ENCODE measurements around the gene PKN2. TPM values are rescaled to one million over a fixed set of nuclear protein-coding genes. Genes with fewer than 3 reads are reported as not detected.

The PKN2 gene
- total RNA-seq, 1 donor from 2014 or later, result 30.7 TPM

GRCh38 chr1:88680471-88680870, 3.6 kb upstream of the PKN2 start:
- Histone ChIP-seq H3K36me3 (ENCODE audit: control insufficient read depth, insufficient read depth, low read length) (no peaks in the 10 kb centered on the region), H3K27me3 (ENCODE audit: control insufficient read depth, insufficient read depth, low read length) (no peaks in the 10 kb centered on the region), H3K4me3 (ENCODE audit: low read depth, low read length) (no peak overlapping the region)
- no peak for DNase-seq (ENCODE audit: low read depth)
- no peak for TF ChIP-seq CTCF (IDR thresholded peaks at IDR 0.05; ENCODE audit: insufficient read depth, low read length, poor library complexity, severe bottlenecking)

- TF ChIP-seq CTCF (IDR thresholded peaks at IDR 0.05; ENCODE audit: insufficient read depth, low read length, poor library complexity, severe bottlenecking), result no peak
- H3K27me3 ChIP-seq (ENCODE audit: control insufficient read depth, insufficient read depth, low read length), result no peaks in the 10 kb centered on the region
- H3K36me3 ChIP-seq (ENCODE audit: control insufficient read depth, insufficient read depth, low read length), result no peaks in the 10 kb centered on the region
- H3K4me3 ChIP-seq (ENCODE audit: low read depth, low read length), result no peak overlapping the region
- DNase-seq (ENCODE audit: low read depth), result no peak
Measured at GRCh38 chr1:88680911-88681622, 3.0 kb upstream of the PKN2 start.

GRCh38 chr1:88684482-88685258, 597 bp downstream of the PKN2 start:
- DNase-seq (ENCODE audit: low read depth), result no peak
- TF ChIP-seq CTCF (IDR thresholded peaks at IDR 0.05; ENCODE audit: insufficient read depth, low read length, poor library complexity, severe bottlenecking), result no peak
- Histone ChIP-seq H3K27me3 (ENCODE audit: control insufficient read depth, insufficient read depth, low read length) (no peaks in the 10 kb centered on the region), H3K36me3 (ENCODE audit: control insufficient read depth, insufficient read depth, low read length) (no peaks in the 10 kb centered on the region), H3K4me3 (ENCODE audit: low read depth, low read length) (peak overlapping the region; percentile 94)

DNA sequence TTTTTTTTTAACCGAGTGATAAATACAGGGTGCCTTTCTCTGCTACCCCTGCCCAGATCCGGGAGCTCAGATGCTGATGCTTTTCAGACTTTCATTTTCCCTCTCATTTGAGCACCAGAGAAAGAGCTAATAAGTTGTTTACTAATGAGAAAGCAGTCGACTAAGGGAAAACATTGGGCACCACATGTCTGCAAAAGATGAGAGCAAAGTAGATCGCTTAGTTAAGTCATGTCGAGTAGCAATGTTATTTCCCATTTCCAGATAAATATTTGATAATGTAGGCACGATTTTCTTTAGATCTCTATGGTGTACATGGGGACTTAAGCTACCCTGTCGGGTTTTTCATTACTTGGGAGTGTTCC, 1.2 kb downstream of the PKN2 start:
- no peaks in the 10 kb centered on the region for H3K27me3 ChIP-seq (ENCODE audit: control insufficient read depth, insufficient read depth, low read length)
- H3K36me3 ChIP-seq (ENCODE audit: control insufficient read depth, insufficient read depth, low read length), result no peaks in the 10 kb centered on the region
- no peak for DNase-seq (ENCODE audit: low read depth)
- peak overlapping the region; percentile 94 for H3K4me3 ChIP-seq (ENCODE audit: low read depth, low read length)
- TF ChIP-seq CTCF (IDR thresholded peaks at IDR 0.05; ENCODE audit: insufficient read depth, low read length, poor library complexity, severe bottlenecking), result no peak

DNA sequence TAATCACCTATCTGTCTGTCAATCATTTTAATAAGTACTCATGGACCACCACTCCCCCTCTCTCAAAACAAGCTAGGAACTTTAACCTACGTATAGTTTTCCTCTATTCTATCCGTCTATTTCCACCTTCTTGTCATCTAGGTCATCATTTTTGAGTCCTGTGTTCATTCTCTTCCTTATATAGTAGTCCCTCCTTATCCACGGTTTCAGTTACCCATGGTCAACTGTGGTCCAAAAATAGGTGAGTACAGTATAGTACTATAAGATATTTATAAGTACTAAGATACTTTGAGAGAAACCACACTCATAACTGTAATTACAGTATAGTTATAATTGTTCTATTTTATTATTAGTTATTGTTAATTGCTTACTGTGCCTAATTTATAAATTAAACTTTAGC, 7.5 kb downstream of the PKN2 start:
- Histone ChIP-seq H3K4me3 (ENCODE audit: low read depth, low read length) (no peak overlapping the region), H3K36me3 (ENCODE audit: control insufficient read depth, insufficient read depth, low read length) (peaks cover 1% of the 10 kb centered on the region), H3K27me3 (ENCODE audit: control insufficient read depth, insufficient read depth, low read length) (no peaks in the 10 kb centered on the region)
- TF ChIP-seq CTCF (IDR thresholded peaks at IDR 0.05; ENCODE audit: insufficient read depth, low read length, poor library complexity, severe bottlenecking), result no peak
- no peak for DNase-seq (ENCODE audit: low read depth)

Measured in kidney epithelial cell (primary cell).